Lung microvascular endothelial cell (primary cell): ENCODE results near the gene ZNF571. TPM values are rescaled to one million over a fixed set of nuclear protein-coding genes. Genes with fewer than 3 reads are reported as not detected.

Experiments used
- DNase-seq, 2 donors: peaks; one replicate each; pipeline versions ENCODE4 v3.0.0 to v3.0.0-alpha.2; 2010; ENCODE audit warnings: low read depth in 2 of 2
- total RNA-seq: library from RNA; depleted of rRNA; stranded (reverse); fragments of >200 nt; gene quantifications from 2 replicates; pipeline ENCODE4 v1.2.1, GENCODE V29; 2014

The ZNF571 gene
- total RNA-seq: 1.1 and 2.6 TPM in 2 replicates

- peak; percentile 93 to 95 for DNase-seq
Measured at GRCh38 chr19:37594304-37594981, at the start of gene ZNF571, which contains the start of gene ZNF540. TSS of gene ZNF571 (minus strand) at chr19:37594792. CDS start at chr19:37586676, 8,116 bp downstream. TSS of gene ZNF540 (plus strand) at chr19:37594876. CDS start at chr19:37598448, 3,572 bp downstream.

- DNase-seq: no peak
Measured at GRCh38 chr19:37635076-37636056, 40.8 kb upstream of the ZNF571 start.

- peak; percentile 50 to 56 for DNase-seq
Measured at GRCh38 chr19:37594982-37595382, 390 bp upstream of the ZNF571 start.

- peak in 1 of 2 donors; percentile 1 for DNase-seq
Measured at GRCh38 chr19:37593996-37594303, 642 bp downstream of the ZNF571 start.

GRCh38 chr19:37583340-37583739, 11.3 kb downstream of the ZNF571 start:
- DNase-seq: no peak

GRCh38 chr19:37572203-37572602, 22.4 kb downstream of the ZNF571 start:
- DNase-seq: no peak

- no peak for DNase-seq
Measured at GRCh38 chr19:37565370-37565669, 29.3 kb downstream of the ZNF571 start.

GRCh38 chr19:37564624-37565369, 29.8 kb downstream of the ZNF571 start:
- DNase-seq: no peak

GRCh38 chr19:37563518-37563917, 31.1 kb downstream of the ZNF571 start:
- no peak for DNase-seq

GRCh38 chr19:37551129-37551993, 43.2 kb downstream of the ZNF571 start:
- peak; percentile 57 to 81 for DNase-seq

GRCh38 chr19:37537391-37537947, 57.1 kb downstream of the ZNF571 start:
- DNase-seq: no peak

GRCh38 chr19:37519890-37520289, 74.7 kb downstream of the ZNF571 start:
- peak in 1 of 2 donors; percentile 44 for DNase-seq

Other genes with a start within 250 kb of the ZNF571 start
- 3.3 and 3.6 TPM in 2 replicates for gene ZNF527, start 223.7 kb downstream of the ZNF571 start, total RNA-seq
- gene ZNF569, start 127.3 kb downstream of the ZNF571 start, total RNA-seq: 5.2 and 6.1 TPM in 2 replicates
- 4.4 and 7.9 TPM in 2 replicates for gene ZNF570, start 125.4 kb downstream of the ZNF571 start, total RNA-seq
- gene ZNF793, start 87.9 kb downstream of the ZNF571 start, total RNA-seq: 0.65 and 1.2 TPM in 2 replicates
- gene ZNF540, start 84 bp upstream of the ZNF571 start, total RNA-seq: 0.22 and 0.60 TPM in 2 replicates
- gene ZFP30, start 60.7 kb upstream of the ZNF571 start, total RNA-seq: 9.6 and 13.9 TPM in 2 replicates
- gene ZNF607, start 125.0 kb upstream of the ZNF571 start, total RNA-seq: 2.0 and 3.6 TPM in 2 replicates
- 2.0 and 3.8 TPM in 2 replicates for gene ZNF573, start 184.8 kb upstream of the ZNF571 start, total RNA-seq